Measurements from ENCODE around the gene SURF1.

Gene SURF1

GRCh38 chr9:133375116-133375723 lies 18.9 kb upstream of the SURF1 start:
- DNase-seq (ENCODE audit: low spot score), result no peak
- Histone ChIP-seq H3K36me3 (ENCODE audit: low read depth) (peaks cover 39% of the 10 kb centered on the region), H3K4me3 (ENCODE audit: severe bottlenecking) (peak overlapping the region; percentile 67), H3K4me1 (ENCODE audit: insufficient read depth, poor library complexity, severe bottlenecking) (no peaks in the 10 kb centered on the region), H3K27me3 (ENCODE audit: insufficient read depth, poor library complexity, severe bottlenecking) (no peaks in the 10 kb centered on the region), H3K27ac (ENCODE audit: poor library complexity, severe bottlenecking) (peak overlapping the region; percentile 89), H3K9me3 (ENCODE audit: severe bottlenecking) (no peaks in the 10 kb centered on the region)
- TF ChIP-seq, protein P1, sequence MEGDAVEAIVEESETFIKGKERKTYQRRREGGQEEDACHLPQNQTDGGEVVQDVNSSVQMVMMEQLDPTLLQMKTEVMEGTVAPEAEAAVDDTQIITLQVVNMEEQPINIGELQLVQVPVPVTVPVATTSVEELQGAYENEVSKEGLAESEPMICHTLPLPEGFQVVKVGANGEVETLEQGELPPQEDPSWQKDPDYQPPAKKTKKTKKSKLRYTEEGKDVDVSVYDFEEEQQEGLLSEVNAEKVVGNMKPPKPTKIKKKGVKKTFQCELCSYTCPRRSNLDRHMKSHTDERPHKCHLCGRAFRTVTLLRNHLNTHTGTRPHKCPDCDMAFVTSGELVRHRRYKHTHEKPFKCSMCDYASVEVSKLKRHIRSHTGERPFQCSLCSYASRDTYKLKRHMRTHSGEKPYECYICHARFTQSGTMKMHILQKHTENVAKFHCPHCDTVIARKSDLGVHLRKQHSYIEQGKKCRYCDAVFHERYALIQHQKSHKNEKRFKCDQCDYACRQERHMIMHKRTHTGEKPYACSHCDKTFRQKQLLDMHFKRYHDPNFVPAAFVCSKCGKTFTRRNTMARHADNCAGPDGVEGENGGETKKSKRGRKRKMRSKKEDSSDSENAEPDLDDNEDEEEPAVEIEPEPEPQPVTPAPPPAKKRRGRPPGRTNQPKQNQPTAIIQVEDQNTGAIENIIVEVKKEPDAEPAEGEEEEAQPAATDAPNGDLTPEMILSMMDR (IDR thresholded peaks at IDR 0.05; ENCODE audit: poor library complexity, severe bottlenecking), result peak; percentile 57
- peak; percentile 21; the same call in 2 of the 3 replicates for ATAC-seq (ENCODE audit: low read depth)

- Histone ChIP-seq H3K36me3 (ENCODE audit: low read depth) (peaks cover 45% of the 10 kb centered on the region), H3K4me1 (ENCODE audit: insufficient read depth, poor library complexity, severe bottlenecking) (no peaks in the 10 kb centered on the region), H3K9me3 (ENCODE audit: severe bottlenecking) (no peaks in the 10 kb centered on the region), H3K27me3 (ENCODE audit: insufficient read depth, poor library complexity, severe bottlenecking) (no peaks in the 10 kb centered on the region), H3K27ac (ENCODE audit: poor library complexity, severe bottlenecking) (peak overlapping the region; percentile 89), H3K4me3 (ENCODE audit: severe bottlenecking) (peak overlapping the region; percentile 67)
- DNase-seq (ENCODE audit: low spot score), result no peak
- TF ChIP-seq, protein P1 (IDR thresholded peaks at IDR 0.05; ENCODE audit: poor library complexity, severe bottlenecking), result no peak
- ATAC-seq (ENCODE audit: low read depth), result no peak
Observed at GRCh38 chr9:133374612-133375115, 18.4 kb upstream of the SURF1 start.

DNA sequence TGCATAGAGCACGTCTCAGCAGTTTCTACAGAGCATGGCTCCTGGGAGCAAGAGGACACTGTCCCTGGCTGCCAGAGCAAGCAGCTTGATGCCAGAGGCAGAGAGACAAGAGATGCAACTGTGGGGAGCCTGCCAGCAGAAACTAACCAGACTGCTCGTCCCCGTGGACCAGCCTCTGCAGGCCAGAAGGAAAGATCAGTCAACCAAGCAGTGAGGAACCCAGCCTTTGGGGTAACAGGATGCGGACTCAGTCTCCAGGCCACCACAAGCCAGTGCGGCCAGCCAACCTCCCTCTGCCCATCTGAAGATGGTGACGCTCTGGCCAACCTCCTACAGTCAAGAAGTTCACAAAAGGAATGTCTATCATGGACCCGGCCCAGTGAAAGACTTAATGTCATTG lies 15.9 kb upstream of the SURF1 start:
- Histone ChIP-seq H3K4me3 (ENCODE audit: severe bottlenecking) (no peak overlapping the region), H3K9me3 (ENCODE audit: severe bottlenecking) (no peaks in the 10 kb centered on the region), H3K27me3 (ENCODE audit: insufficient read depth, poor library complexity, severe bottlenecking) (no peaks in the 10 kb centered on the region), H3K4me1 (ENCODE audit: insufficient read depth, poor library complexity, severe bottlenecking) (no peaks in the 10 kb centered on the region), H3K36me3 (ENCODE audit: low read depth) (peaks cover 67% of the 10 kb centered on the region), H3K27ac (ENCODE audit: poor library complexity, severe bottlenecking) (no peak overlapping the region)
- DNase-seq (ENCODE audit: low spot score) (no peak), ATAC-seq (ENCODE audit: low read depth) (no peak)
- TF ChIP-seq, protein P1 (IDR thresholded peaks at IDR 0.05; ENCODE audit: poor library complexity, severe bottlenecking), result no peak

DNA sequence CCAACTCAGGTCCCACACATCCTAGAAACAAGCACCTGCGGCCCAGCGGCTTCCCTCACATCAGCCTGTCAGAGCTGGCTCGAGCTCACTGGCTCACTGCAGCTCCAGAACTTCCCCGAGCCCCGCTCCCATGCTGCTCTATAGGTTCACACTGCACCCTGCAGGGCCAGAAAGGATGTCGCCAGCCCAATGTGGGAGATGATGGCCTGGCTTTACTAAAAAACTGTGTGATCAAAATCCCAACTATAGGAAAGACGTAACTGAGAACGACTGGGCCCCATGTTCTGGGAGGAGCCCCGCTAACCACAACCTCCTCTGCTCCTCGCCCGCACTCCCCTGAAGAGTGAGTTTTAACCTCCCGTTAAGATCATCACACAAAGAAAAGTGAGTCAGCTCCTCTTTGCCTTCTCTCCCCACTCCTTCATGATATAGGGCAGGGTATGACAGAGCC lies 15.0 kb upstream of the SURF1 start:
- H3K9me3 ChIP-seq (ENCODE audit: severe bottlenecking), result no peaks in the 10 kb centered on the region
- ATAC-seq (ENCODE audit: low read depth), result no peak
- peaks cover 75% of the 10 kb centered on the region for H3K36me3 ChIP-seq (ENCODE audit: low read depth)
- TF ChIP-seq, protein P1 (IDR thresholded peaks at IDR 0.05; ENCODE audit: poor library complexity, severe bottlenecking), result no peak
- no peak for DNase-seq (ENCODE audit: low spot score)
- no peak overlapping the region for H3K4me3 ChIP-seq (ENCODE audit: severe bottlenecking)
- no peaks in the 10 kb centered on the region for H3K4me1 ChIP-seq (ENCODE audit: insufficient read depth, poor library complexity, severe bottlenecking)
- no peak overlapping the region for H3K27ac ChIP-seq (ENCODE audit: poor library complexity, severe bottlenecking)
- H3K27me3 ChIP-seq (ENCODE audit: insufficient read depth, poor library complexity, severe bottlenecking), result no peaks in the 10 kb centered on the region

DNA sequence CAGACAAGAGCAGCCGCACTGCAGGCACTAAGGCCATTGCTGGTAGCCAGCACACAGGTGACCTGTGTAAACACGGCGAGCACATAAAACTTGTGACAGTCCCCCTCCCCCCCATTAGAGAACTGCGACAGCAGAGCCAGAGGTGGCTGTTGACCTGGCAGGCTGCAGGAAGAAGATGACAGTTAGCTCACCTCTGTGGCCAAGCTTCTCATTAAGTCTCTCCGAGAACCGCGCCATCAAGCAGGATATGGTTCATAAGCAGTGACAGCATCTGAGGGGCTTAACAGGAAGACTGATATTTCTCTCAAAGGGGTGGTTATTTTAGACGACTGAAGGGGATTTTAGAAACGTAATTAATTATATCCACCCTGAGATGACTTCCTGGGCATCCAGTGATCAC lies 14.4 kb upstream of the SURF1 start:
- Histone ChIP-seq H3K4me3 (ENCODE audit: severe bottlenecking) (no peak overlapping the region), H3K4me1 (ENCODE audit: insufficient read depth, poor library complexity, severe bottlenecking) (peaks cover 4% of the 10 kb centered on the region), H3K9me3 (ENCODE audit: severe bottlenecking) (no peaks in the 10 kb centered on the region), H3K27ac (ENCODE audit: poor library complexity, severe bottlenecking) (no peak overlapping the region), H3K36me3 (ENCODE audit: low read depth) (peaks cover 81% of the 10 kb centered on the region), H3K27me3 (ENCODE audit: insufficient read depth, poor library complexity, severe bottlenecking) (no peaks in the 10 kb centered on the region)
- TF ChIP-seq, protein P1 (IDR thresholded peaks at IDR 0.05; ENCODE audit: poor library complexity, severe bottlenecking), result no peak
- DNase-seq (ENCODE audit: low spot score) (no peak), ATAC-seq (ENCODE audit: low read depth) (no peak)
